Activated CD8-positive, alpha-beta memory T cell treated with anti-CD3 and anti-CD28 coated beads for 4 hours (primary cell): ENCODE results near the gene CSHL1.

Source experiments
- DNase-seq, 2 donors: peaks; one replicate each; pipeline ENCODE4 v3.0.0-alpha.2; 2020; ENCODE audit warnings: low read depth in 2 of 2

CSHL1 gene

DNA sequence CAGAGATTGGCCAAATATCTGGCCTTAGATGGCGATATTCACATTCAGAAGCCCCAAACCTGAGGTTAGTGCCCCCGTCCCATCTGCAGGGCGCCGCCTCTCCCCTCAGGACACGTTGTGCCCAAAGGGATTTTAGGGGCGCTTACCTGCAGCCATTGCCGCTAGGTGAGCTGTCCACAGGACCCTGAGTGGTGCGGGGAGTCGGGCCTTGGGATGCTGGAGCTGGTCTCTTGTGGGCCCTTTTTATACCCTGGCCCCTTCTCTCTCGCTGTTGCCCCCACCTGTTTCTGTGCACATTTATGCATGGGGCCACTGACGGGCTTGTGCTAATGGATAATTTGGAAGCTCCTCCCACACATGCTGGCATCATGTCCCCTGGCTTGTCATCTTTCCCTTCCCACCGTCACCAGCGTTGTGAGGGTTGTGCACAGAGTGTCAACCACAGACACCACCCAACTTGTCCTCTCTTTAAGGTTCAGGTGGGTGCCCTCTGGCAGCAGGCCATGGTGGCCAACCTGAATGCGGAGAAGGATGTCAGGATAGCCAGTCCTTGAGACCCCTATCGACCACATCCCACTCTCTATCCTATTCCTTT, at the start of gene CSHL1:
Gene CSHL1, minus strand, starts transcription at position 218 of the 595 bp plus-strand sequence. Its CDS starts 62 bp downstream, at position 156.
- DNase-seq = no peak

DNA sequence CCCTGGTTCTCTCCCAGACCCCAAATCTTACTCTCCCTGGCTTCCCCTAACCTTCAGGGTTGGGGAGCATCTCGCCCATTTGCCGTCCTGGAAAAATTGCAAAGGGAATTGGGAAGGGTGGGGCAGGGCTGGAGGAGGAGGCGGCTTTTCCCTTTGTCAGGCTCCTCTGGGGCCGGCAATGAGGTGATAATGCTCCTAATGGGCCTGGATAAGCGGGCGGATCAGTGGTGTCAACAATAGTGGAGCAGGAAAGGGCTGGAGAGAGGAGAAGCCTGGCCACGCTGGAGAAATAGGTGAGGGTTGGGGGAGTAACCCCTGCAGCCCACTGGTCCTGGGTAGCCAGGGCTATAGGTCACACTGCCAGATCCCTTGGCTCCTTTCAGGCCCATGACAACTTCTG, 49.4 kb upstream of the CSHL1 start:
- DNase-seq = no peak

DNA sequence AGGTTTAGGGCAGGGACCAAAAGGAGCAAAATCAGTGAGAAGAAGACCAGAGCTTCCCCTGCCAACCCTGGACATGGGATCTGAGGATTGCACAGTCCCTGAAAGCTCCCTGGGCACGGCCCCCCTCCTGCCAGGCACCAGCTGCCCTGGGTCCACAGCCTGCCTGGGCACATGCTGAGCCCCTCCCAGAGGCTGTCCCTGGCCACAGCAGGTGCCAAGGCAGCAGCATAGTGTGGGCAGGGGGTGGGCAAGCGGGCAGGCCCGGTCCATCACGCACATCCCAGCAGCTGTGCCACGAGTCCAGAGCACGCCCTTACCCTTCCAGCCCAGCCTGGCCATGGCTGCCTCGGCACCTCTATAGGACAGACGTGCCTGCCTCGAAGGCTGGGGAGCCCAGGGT, 48.9 kb upstream of the CSHL1 start:
- DNase-seq = no peak

GRCh38 chr17:63956296-63956920, 45.4 kb upstream of the CSHL1 start:
- no peak for DNase-seq

GRCh38 chr17:63955791-63956190, 44.7 kb upstream of the CSHL1 start:
- DNase-seq = no peak

DNA sequence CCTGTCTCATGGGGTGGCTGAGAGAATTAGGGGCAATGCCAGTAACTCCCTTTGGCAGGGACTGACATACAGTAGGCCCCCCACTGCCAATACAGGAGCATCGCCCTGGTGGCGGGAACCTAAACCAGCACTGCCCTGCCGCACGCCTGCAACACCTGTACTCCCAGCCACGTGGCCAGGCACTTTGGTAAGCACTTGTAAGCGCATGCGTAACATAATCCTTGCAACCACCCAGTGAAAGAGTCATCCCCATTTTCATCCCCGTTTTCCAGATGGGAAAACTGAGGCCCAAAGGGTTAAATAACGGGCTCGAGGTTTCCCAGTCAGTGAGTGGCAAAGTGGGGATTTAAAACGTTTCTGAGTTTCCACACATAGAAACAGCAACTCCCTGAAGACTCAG, 44.2 kb upstream of the CSHL1 start:
- DNase-seq = no peak

- no peak for DNase-seq
These were observed 43.5 kb upstream of the CSHL1 start for GRCh38 chr17:63954402-63955063.

DNA sequence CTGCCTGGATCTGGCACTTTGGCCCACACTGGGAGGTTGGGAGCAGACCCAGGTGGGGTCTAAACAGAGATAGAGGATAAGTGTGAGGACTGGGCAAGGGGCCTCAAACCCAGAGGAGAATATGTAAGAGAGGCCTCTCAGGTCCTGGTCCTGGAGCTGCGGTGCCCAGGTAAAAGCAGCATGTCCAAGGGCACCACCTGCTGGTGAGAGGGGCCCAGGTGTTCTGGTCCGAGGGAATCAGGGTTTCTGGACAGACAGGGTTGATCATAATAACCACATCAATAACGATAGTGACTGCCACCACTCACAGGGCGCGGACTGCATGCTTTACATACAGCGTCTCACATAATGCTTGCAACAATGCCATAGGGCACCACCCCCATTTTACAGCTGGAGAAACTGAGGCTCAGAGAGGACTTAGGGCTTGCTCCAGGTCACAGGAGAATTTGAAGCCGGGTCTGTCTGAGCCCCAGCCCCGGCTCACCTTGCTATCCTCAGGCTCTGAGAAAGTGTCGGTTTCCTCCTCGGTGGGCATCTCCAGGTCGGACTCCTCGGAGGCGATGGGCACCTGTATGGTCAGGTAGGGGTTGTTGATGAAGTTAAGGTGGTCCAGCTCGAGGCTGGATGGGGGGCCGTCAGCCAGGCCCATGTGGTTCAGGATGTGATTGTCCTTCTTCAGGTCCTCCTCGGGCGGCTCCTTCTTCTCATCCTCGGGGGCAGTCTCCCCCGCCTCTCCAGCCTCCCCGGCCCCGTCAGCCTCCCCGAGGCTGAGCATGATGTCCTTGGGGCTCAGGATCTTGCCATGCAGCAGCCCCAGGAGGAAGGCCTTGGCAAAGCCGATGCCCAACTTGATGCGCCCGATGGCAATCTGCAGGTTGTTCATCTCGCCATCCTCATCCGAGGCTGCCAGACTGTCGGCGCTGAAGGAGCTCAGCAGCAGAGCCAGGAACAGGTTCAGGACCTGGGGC, 40.2 kb upstream of the CSHL1 start:
- no peak for DNase-seq

DNA sequence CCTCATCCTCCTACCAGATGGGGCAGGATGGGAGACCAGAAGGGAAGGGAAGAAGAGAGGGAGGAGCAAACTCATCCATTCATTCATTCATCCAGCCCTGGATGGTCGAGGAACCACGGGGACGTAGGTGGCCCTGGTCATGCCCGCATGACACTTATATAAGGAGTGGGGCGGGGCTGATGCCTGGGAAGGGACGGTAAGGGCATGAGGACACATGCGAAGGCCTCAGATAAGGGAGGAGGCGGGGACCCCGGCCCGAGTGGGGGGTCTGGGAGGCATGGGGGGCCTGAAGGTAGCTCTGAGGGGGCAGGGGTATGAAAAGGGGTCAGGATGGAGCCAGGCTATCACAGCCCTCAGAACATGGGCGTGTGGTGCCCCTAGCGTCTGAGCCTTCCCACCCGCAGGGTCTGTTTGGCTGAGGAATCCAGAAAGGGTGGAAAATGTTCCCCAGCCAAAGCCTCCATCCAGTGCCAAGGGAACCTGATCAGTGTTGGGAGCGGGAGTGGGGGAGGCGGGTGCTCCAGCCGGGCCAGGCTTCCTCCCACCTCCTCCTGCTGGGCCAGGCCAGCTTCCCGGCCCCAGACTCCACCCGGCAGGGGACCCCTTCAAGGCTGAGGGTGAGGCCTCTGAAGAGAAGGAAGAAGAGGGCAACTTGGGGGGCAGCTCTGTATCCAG, 38.7 kb upstream of the CSHL1 start:
- no peak for DNase-seq

DNA sequence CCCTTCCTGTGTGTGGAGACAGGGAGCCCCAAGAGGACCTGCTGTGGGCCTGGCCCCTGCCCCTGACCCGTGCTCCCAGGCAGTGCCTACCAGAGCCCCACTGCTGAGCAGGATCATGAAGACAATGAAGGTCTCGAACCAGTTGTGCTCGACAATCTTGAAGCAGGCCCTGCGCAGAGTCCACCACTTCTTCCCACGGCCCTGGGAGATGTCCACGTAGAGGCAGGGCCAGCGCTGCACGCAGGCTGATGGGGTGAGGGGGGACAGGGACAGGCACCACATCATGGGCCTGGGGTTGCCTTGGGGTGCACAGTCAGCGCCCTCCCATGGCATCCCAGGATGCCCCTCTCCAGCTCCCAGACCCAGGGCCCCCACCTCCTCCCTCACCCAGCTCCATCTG, 37.5 kb upstream of the CSHL1 start:
- DNase-seq = no peak

- DNase-seq = no peak
These were observed 36.8 kb upstream of the CSHL1 start for GRCh38 chr17:63947711-63948330.

DNA sequence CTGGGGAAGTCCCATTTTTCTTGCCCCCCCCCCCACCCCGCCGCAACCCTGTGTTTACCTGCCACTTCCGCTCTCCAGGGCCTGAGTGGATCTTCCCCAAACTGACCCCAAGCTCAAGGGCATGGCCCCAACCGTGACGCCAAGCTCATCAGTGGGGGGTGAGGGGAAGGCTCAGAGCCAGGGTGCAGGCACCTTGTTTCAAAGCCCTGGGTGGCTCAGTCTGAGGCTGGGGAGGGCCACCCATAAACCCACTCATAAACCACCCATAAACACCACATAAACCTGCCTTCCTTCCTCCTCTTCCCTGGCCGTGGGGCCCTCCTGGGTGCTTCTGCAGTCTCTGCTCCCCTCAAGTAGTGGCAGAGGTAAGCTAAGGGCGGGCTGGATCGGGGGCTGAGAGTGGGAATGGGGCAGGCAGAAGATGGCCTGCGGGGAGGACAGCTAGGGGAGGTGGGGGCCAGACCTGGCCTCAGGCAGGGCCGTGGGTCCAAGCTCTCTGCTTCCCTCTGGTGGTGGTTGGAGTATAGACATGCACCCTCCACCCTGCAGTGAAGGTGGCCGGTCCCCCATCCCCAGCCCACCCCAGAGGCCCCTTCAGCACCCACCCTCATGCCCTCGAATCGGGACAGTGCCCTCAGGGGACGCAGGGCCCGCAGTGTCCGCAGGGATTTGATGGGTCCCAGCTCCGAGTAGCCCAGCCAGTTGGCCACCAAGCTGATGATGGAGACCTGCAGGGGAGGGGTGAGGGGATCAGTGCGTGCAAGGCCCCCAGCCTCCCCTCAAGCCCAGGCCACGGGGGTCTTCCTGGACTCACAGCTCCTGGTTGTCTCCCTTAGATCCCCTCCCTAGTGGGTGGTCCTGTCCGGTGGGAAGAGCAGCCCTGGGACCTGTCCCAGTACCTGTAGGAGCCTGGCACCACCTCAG, 35.6 kb upstream of the CSHL1 start:
- DNase-seq = no peak

GRCh38 chr17:63945784-63946439, 34.9 kb upstream of the CSHL1 start:
- DNase-seq = no peak

GRCh38 chr17:63944736-63945499, 33.9 kb upstream of the CSHL1 start:
- DNase-seq = no peak

GRCh38 chr17:63943745-63944144, 32.7 kb upstream of the CSHL1 start:
- no peak for DNase-seq

GRCh38 chr17:63942309-63942985, 31.4 kb upstream of the CSHL1 start:
- no peak for DNase-seq

GRCh38 chr17:63941751-63942150, 30.7 kb upstream of the CSHL1 start:
- DNase-seq = no peak

- no peak for DNase-seq
These were observed 30.1 kb upstream of the CSHL1 start for GRCh38 chr17:63941162-63941561.
